Right hindlimb (tissue), 1 donor: ENCODE measurements around the gene DENND10.
"Not testable (repeated sequence)": the region's sequence is repeated elsewhere in the genome, so short reads cannot be mapped to it uniquely, and the experiment has no call there.

Source experiments
- DNase-seq: peaks from one replicate; pipeline ENCODE4 v3.0.0-alpha.2; 2018

DENND10 gene

DNA sequence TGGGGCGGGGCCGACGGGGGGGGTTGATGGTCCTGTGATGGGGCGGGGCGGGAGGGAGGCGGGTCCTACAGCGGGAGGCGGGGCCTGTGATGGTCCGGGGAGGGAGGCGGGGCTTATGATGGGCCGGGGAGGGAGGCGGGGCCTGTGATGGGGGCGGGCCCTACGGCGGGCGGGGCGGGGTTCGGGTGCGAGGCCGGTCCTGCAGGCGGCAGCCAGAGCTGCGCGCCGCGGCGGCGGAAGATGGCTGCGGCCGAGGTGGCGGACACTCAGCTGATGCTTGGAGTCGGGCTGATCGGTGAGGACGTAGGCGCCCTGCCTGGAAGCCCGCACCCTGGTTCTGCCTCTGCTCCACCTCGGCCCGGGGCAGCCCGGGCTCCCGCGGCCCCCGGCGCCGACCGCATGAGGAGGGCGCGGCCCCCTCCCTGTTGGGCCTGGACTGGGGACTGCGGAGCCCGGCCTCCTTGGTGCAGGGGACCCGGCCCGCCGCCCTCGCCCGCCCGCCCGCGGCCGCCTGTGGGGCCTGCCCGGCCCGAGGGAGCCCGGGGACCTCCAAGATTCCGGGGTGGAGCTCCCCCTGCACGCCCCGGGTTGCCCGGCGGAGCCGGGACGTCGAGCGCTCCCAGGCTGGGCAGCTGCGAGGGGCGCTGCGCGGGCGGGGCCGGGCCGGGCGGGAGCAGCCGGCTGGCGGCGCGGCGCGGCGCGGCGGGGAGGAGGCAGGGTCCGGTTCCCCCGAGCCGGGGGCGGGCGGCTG lies at the start of gene DENND10:
Gene DENND10 (plus strand): TSS at position 211 of the 751 bp plus-strand sequence. CDS start 30 bp downstream, at position 241.
- DNase-seq = peak; percentile 91

GRCh38 chr10:119055472-119055871 lies 48.4 kb upstream of the DENND10 start:
- no peak for DNase-seq

DNA sequence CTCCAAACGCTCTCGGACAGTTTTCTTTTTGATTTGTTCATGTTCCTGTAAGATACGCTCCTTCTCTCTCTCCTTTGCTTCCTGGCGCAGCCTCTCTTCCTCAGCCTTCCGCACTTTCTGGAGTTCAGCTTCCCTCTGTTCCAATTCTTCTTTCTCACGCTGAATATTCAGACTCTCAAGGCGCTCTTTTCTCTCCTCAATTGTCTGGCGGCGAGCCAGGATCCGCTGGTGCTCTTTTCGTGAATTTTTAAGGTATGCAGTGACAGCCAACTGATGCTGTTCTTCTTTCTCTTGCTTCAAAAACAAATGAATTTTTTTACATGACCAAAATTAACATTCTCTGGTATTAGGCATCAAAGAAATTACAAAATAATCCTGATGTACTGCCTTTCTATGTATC lies 45.9 kb upstream of the DENND10 start:
- no peak for DNase-seq

DNA sequence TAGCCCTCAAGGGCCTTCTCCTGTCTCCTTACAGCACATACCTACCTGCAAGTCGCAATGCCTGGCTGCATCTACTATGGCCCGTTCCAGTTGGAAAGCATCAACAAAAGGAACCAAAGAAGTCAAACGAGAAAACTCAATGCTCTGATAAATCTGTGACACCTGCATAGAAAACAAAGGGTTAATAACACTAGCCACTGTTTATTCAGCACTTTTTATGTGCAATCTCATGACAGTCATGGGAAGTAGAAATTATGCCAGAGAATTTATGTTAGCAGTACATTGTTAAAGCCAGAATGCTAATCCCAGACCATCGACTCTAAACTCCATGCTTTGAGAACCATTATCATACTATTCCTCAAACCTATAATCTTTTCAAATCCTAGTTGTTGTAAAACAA lies 44.4 kb upstream of the DENND10 start:
- DNase-seq = no peak

- DNase-seq = no peak
Measured at GRCh38 chr10:119060107-119060506, 43.8 kb upstream of the DENND10 start.

GRCh38 chr10:119061352-119061751 lies 42.6 kb upstream of the DENND10 start:
- no peak for DNase-seq

- no peak for DNase-seq
Measured at GRCh38 chr10:119061926-119062325, 42.0 kb upstream of the DENND10 start.

- DNase-seq = no peak
Measured at GRCh38 chr10:119070395-119071165, 33.3 kb upstream of the DENND10 start.

- DNase-seq = no peak
Measured at GRCh38 chr10:119073584-119073983, 30.3 kb upstream of the DENND10 start.

- DNase-seq = no peak
Measured at GRCh38 chr10:119078422-119079179, 25.3 kb upstream of the DENND10 start.

DNA sequence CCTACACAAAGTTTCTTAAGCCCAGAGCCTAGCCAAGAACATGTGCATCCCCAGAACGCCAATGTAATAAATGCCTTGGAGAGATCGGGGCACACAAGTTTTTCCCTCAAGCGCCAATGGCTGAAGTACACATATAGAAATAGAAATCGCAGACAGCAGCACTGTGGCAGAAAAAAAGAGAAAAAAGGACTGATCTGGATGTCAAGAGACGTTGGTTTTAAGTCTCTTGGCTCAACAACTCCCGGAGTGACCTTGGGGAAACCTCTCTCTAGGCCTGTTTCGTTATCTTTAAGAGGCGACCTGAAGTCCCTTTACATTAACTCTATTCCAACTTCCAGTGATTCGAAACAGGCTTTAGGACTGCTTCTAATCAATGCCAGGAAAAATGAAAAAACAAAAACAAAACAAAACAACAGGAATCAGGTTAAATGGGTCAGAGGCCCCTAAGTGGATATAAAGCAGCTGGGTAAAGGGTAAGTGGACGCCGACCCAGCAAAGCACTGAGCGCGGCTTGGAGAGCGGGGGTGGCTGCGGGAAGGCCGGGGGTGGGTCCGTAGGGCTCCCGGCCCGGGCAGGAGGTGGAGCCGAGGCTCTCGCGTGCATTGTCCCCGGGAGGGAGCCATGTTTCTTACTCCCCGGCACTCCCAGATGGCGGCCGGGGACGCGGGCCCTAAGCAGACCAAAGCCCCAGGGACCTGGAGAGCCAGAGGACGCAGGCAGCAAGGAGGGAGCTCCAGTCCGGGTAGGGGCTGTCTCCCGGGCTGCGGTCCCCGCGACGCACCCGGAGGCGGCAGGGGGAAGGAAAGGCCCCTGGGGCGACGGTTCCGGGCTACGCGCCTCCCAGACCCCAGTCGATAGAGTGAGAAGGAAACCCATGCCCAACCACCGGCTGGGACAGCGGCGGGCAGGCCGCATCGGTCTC lies 24.1 kb upstream of the DENND10 start:
- peak; percentile 84 for DNase-seq

DNA sequence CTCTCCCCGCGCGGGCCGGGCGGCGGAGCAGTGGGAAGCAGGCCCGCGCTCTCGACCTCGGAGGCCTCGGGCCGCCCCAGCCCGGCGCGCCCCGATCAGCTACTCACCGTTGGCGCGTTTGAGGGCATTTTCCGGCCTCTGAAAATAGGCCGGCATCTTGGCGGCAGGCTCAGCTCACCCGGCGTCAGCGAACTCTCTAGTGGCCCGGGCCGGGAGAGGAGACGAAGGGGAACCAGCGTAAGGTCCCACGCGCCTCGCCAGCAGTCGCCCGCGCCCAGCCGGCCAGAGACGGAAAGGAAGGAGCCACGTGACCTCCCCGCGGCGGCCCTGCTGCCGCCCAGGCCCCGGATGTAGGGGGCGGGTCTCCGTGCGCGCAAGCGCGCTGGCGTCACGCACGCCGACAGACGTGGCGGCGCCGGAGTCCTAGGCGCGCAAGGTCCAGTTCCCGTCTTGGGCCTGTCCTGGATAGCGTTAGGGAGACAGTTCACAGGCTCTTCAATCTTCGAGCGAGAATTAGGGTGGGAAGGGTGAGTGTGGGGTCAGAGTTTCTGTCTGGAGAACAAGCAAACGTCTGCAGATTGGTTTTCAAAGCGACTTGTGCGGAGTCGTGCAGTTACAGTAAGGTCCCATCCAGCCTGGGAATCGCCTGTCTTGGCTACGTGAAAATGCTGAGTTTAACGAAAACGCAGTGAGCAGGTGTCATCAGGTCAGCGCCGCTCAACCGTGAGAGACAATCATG lies 23.2 kb upstream of the DENND10 start, which contains the start of gene EIF3A:
Gene EIF3A (minus strand): TSS at position 297 of the 739 bp plus-strand sequence. CDS start 141 bp downstream, at position 156.
- DNase-seq = peak; percentile 96

GRCh38 chr10:119084896-119085295 lies 19.0 kb upstream of the DENND10 start:
- DNase-seq = no peak

DNA sequence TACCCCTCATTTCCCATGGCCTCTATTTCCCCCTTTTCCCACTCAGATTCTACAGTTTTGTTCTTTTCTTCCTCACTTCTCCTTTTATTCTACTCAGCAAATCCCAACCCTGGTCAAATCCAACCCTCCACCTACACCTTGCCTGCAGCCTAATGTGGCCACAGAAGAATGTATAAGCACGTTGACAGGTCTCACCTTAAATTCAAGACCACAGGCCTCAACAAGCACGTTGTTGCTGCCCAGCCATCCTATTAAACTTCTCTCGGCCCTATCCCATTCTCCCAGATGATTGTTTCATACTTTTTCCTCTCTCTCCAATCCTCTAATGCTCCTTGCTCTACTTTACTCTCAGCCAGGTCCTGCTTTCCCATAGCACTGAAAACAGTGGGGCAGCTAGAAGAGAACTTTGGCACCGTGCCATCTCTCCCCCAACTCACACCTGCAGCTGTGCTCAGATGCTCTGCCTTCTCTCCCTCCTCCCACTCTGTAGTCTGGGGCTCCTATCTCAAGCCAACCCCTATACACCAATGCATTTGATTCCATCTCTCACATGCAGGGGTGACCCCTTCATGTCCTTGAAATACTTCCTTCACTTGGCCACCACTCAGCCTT lies 16.5 kb upstream of the DENND10 start:
- no peak for DNase-seq

DNA sequence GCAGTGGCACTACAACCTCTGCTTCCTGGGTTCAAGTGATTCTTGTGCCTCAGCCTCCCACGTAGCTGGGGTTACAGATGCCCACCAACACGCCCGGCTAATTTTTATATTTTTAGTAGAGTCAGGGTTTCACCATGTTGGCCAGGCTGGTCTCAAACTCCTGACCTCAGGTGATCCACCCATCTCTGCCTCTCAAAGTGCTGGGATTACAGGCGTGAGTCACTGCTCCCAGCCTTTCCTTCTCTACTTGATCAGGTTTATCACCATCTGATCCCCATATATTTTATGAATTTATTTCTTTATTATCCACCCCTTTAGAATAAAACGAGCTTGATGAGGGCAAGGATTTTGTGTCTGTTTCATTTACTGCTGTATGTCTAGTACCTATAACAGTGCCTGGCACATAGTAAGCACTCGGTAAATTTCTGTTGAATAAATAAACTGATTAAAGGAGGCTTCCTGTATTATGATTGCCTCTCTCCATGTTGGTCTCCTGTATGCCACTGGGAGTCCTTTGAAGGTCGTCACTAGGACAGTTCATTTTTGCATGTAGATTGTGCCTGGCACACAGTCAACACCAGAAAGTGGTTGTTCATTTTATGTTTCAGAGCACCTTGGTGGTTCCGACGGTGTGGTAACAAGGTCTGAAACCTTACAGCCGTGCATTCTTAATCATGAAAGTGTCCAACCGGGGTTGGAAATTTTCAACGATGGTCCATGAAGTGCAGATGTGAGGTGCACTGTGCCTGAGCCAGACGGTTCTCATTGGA lies 13.7 kb upstream of the DENND10 start:
- no peak for DNase-seq

- no peak for DNase-seq
Measured at GRCh38 chr10:119090968-119091367, 12.9 kb upstream of the DENND10 start.

GRCh38 chr10:119095640-119096039 lies 8.3 kb upstream of the DENND10 start:
- no peak for DNase-seq

DNA sequence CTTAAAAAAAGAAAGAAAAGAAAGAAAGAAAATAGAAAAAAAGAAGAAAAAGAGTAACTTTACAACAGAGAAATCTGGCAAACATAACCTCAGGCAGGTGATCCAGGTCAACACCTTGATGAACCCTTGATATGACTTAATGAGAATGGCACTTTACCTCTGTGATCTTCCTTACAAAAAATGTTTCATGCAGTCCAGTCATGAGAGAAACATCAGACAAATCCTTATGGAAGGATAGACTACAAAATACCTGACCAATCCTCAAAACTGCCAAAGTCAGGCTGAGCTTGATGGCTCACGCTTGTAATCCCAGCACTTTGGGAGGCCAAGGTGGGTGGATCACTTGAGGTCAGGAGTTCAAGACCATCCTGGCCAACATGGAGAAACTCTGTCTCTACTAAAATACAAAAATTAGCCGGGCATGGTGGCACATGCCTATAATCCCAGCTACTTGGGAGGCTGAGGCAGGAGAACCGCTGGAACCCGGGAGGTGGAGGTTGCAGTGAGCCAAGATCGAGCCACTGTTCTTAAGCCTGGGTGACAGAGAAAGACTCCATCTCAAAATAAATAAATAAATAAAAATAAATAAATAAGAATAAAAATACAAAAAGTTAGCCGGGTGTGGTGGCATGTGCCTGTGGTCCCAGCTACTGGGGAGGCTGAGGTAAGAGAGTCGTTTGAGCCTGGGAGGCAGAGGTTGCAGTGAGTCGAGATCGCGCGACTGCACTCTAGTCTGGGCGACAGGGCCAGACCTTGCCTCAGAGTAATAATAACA lies 7.1 kb upstream of the DENND10 start:
- not testable (repeated sequence) for DNase-seq

- no peak for DNase-seq
Measured at GRCh38 chr10:119098576-119098975, 5.3 kb upstream of the DENND10 start.
